Measurements from ENCODE around the gene SDHC.

DNA sequence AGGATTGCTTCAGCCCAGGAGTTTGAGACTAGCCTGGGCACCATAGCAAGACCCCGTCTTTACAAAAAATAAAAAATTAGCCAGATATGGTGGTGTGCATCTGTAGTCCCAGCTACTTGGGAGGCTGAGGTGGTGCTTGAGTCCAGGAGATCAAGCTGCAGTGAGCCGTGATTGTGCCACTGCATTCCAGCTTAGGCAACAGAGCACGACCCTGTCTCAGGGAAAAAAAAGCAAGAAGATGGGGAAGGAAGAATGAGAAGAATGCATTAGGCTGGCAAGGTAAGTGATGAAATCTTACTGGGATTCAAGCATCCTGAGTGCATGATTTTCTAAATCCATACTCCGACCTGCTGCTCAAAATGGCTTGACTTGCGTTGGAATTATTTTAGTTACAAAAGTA, 48.9 kb upstream of the SDHC start:
- TF ChIP-seq CTCF (conservative IDR thresholded peaks at IDR 0.05; ENCODE audit: low read depth in 2 of 2) = no peak
- TF ChIP-seq EZH2phosphoT487 (IDR thresholded peaks at IDR 0.05; ENCODE audit: unreplicated experiment) = no peak
- no peak for TF ChIP-seq EZH2 (IDR thresholded peaks at IDR 0.05; ENCODE audit: low read depth, unreplicated experiment)

All from GM23338 (cell line).